ENCODE data around the gene MOB2.

GRCh38 chr11:1502168-1502953 lies 15.8 kb upstream of the MOB2 start:
- TF ChIP-seq CTCF (IDR thresholded peaks at IDR 0.05; ENCODE audit: insufficient read depth, low read depth, low read length) (no peak), EZH2 (IDR thresholded peaks at IDR 0.05; ENCODE audit: insufficient read depth, low read length) (no peak)
